Esophagus (tissue), 2 donors: ENCODE data around the gene PABPN1. TPM values are rescaled to one million over a fixed set of nuclear protein-coding genes. Genes with fewer than 3 reads are reported as not detected.

Experiments
- H3K27ac ChIP-seq, 2 donors: one replicate each; pipeline ENCODE4 v1.5.1; 2013; ENCODE audit warnings: low read depth in 2 of 2, mild to moderate bottlenecking in 2 of 2, inconsistent platforms in 1 of 2, low read length in 1 of 2, moderate library complexity in 1 of 2
- H3K27me3 ChIP-seq, 2 donors: one replicate each; pipeline ENCODE4 v1.6.1; 2013; ENCODE audit warnings: low read length in 2 of 2, control low read depth in 1 of 2, mild to moderate bottlenecking in 1 of 2; ENCODE audit not compliant: insufficient read depth in 2 of 2, control insufficient read depth in 1 of 2
- H3K36me3 ChIP-seq, 2 donors: one replicate each; pipeline ENCODE4 v1.6.1; 2013; ENCODE audit warnings: low read length in 1 of 2; ENCODE audit not compliant: control insufficient read depth in 2 of 2, insufficient read depth in 2 of 2
- H3K4me1 ChIP-seq, 2 donors: one replicate each; pipeline ENCODE4 v1.6.1; 2013; ENCODE audit warnings: low read length in 1 of 2; ENCODE audit not compliant: control insufficient read depth in 2 of 2, insufficient read depth in 2 of 2
- H3K4me3 ChIP-seq, 2 donors: one replicate each; pipeline ENCODE4 v1.5.1; 2013; ENCODE audit warnings: low read length in 2 of 2, mild to moderate bottlenecking in 2 of 2, low read depth in 1 of 2, moderate library complexity in 1 of 2
- H3K9me3 ChIP-seq, 2 donors: one replicate each; pipeline ENCODE4 v1.6.1; 2013; ENCODE audit warnings: mild to moderate bottlenecking in 2 of 2, low read depth in 1 of 2, low read length in 1 of 2, moderate library complexity in 1 of 2; ENCODE audit not compliant: control insufficient read depth in 2 of 2, insufficient read depth in 1 of 2
- WGBS, 2 donors: extraction: QIAGEN DNeasy Blood & Tissue Kit; methylation state at CpG; one replicate each; pipeline ENCODE4 v1.1.7; 2013; 5-methylcytosine and 5-hydroxymethylcytosine counted together
- polyA plus RNA-seq, 2 donors: library from polyadenylated mRNA; stranded (reverse); fragments of 200-250 nt; gene quantifications; one replicate each; pipeline ENCODE4 v1.2.3, GENCODE V29; 2013
- donor health status: healthy with polysubstance abuse.
- donor health status: Bipolar disorder and iron deficiency.

Gene PABPN1
- polyA plus RNA-seq, 2 donors: 105 to 154 TPM

DNA sequence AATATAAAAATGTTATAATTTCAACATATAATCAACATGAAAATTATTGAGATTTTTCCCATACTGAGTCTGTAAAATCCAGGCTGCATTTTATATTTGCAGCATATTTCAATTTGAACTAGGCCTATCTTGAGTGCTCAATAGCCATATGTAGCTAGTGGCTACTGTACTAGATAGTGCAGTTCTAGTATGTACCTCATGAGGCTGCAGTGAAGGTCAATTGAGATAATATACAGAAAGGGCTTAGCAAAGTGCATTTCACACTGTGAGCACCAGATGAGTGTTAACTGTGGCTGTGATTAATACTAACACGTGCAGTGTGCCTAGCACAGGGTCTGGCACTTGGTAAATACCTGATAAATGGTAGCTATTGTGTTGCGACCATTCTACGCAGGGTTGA is 36.8 kb downstream of the PABPN1 start:
- Histone ChIP-seq H3K4me3 (no peak overlapping the region), H3K36me3 (peaks cover 0 to 26% of the 10 kb centered on the region in 2 donors), H3K9me3 (no peaks in the 10 kb centered on the region), H3K4me1 (peaks cover 0 to 5% of the 10 kb centered on the region in 2 donors), H3K27me3 (no peaks in the 10 kb centered on the region), H3K27ac (no peak overlapping the region)
- 77 to 81% methylated on average over 3 of the region's 3 CpGs for WGBS, 2 donors

DNA sequence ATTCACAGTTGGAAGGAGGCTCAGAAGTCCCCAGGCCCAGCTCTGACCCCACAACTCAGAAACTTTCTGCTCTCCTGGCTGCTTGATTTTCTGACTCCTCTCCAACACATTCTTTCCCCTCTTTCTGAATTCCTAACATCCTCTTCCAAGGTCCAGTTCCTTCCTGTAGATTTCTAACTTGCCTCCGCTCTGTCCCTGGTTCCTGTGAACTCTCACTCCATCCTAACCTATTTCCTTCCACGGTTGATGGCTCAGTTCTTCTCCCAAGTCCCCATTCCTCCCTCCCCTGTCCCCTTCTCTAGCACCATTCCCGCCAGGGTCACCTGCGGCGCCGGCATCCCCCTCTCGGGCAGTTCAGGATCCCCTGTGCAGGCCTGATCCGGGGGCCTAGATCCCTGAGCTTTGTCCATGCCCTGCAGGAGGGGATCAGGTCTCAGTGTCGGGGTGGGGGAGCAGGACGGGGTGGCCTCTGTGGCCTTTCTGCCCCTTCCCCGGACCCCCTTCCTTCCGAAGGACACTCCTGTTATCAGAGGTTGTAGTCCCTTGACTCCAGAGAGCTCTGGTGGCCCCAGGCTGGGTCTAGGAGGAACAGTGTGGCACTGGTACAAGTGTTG is 37.4 kb downstream of the PABPN1 start:
- H3K4me3 ChIP-seq: no peak overlapping the region
- H3K27me3 ChIP-seq: no peaks in the 10 kb centered on the region
- H3K27ac ChIP-seq: no peak overlapping the region
- WGBS, 2 donors: 87 to 89% methylated on average over 12 of the region's 12 CpGs
- H3K4me1 ChIP-seq: peaks cover 0 to 5% of the 10 kb centered on the region in 2 donors
- no peaks in the 10 kb centered on the region for H3K9me3 ChIP-seq
- peaks cover 0 to 26% of the 10 kb centered on the region in 2 donors for H3K36me3 ChIP-seq

DNA sequence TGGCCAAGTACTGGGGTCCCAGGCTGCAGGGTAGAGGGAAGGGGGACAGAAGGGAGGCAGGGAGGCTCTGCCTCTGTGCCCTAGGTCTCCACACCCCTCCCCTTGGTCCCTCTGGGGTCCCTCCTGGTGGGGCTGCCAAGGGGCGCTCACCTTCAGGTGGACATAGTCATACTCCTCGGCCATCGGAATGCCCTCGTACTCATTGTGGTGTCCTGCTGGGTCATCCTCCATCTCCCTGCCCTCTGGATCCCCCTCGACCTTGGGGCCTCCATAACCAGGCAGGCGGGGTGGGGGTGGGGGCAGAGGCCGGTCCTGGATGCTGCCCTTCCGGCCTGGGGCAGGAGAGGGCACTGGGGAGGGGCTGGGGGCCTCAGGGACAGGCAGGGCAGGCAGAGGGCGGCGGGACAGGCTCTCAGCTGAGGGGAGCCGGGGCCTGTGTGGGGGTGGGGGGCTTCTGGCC is 37.9 kb downstream of the PABPN1 start:
- Histone ChIP-seq H3K27ac (no peak overlapping the region), H3K4me1 (peaks cover 4 to 5% of the 10 kb centered on the region in 2 donors), H3K4me3 (no peak overlapping the region), H3K27me3 (no peaks in the 10 kb centered on the region), H3K36me3 (peaks cover 0 to 26% of the 10 kb centered on the region in 2 donors), H3K9me3 (no peaks in the 10 kb centered on the region)
- 81 to 93% methylated on average over 11 of the region's 11 CpGs for WGBS, 2 donors

DNA sequence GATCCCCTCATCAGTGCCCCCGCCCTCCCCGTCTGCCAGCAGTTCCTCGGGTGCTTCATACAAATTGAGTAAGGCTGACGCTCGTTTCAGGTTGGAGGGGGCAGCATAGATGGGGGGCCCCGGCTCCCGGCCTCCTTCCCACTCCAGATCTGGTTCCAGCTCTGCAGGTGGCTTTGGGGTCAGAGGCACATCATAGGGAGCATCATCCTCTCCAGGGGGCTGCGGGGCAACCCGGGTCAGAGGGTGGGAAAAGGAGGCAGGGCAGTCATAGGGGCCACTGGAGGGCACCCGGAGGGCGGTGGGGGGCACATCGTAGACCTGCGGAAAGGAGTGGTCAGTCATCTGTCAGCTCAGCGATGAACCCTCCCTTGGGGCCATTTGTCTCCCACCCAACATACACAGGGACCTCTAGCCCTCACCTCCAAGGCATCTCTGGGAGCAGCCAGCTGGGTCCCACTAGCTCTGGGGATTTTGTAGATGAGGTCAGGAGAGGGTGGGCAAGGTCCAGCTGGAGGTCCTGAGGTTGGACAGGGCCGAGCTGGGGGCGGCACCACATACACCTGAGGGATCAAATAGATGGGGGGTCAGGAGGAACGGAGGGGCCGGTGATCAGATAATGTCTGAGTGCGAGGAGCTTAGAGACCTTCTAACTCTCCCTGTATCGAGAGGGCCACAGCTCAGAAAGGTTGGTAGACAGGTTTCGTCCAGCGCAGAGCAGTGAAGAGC is 38.6 kb downstream of the PABPN1 start:
- H3K4me3 ChIP-seq: no peak overlapping the region
- 85 to 87% methylated on average over 22 of the region's 22 CpGs for WGBS, 2 donors
- no peaks in the 10 kb centered on the region for H3K27me3 ChIP-seq
- peaks cover 5% of the 10 kb centered on the region in 2 donors for H3K4me1 ChIP-seq
- peaks cover 0 to 26% of the 10 kb centered on the region in 2 donors for H3K36me3 ChIP-seq
- H3K27ac ChIP-seq: no peak overlapping the region
- no peaks in the 10 kb centered on the region for H3K9me3 ChIP-seq

- Histone ChIP-seq H3K36me3 (peaks cover 0 to 26% of the 10 kb centered on the region in 2 donors), H3K9me3 (no peaks in the 10 kb centered on the region), H3K27me3 (no peaks in the 10 kb centered on the region), H3K27ac (no peak overlapping the region), H3K4me3 (no peak overlapping the region), H3K4me1 (peaks cover 5% of the 10 kb centered on the region in 2 donors)
- WGBS, 2 donors: 71 to 76% methylated on average over 11 of the region's 11 CpGs
Observed at GRCh38 chr14:23360496-23360895, 39.2 kb downstream of the PABPN1 start.

GRCh38 chr14:23361320-23361719 is 40.1 kb downstream of the PABPN1 start:
- no peaks in the 10 kb centered on the region for H3K9me3 ChIP-seq
- H3K36me3 ChIP-seq: peaks cover 0 to 26% of the 10 kb centered on the region in 2 donors
- no peaks in the 10 kb centered on the region for H3K27me3 ChIP-seq
- no peak overlapping the region for H3K27ac ChIP-seq
- H3K4me1 ChIP-seq: peaks cover 5% of the 10 kb centered on the region in 2 donors
- H3K4me3 ChIP-seq: no peak overlapping the region

GRCh38 chr14:23361763-23362162 is 40.5 kb downstream of the PABPN1 start:
- Histone ChIP-seq H3K9me3 (no peaks in the 10 kb centered on the region), H3K4me3 (no peak overlapping the region), H3K27me3 (no peaks in the 10 kb centered on the region), H3K36me3 (peaks cover 0 to 26% of the 10 kb centered on the region in 2 donors), H3K4me1 (peaks cover 5 to 8% of the 10 kb centered on the region in 2 donors), H3K27ac (no peak overlapping the region)
- whole genome bisulfite sequencing, 2 donors: 68 to 72% methylated on average over 6 of the region's 6 CpGs

DNA sequence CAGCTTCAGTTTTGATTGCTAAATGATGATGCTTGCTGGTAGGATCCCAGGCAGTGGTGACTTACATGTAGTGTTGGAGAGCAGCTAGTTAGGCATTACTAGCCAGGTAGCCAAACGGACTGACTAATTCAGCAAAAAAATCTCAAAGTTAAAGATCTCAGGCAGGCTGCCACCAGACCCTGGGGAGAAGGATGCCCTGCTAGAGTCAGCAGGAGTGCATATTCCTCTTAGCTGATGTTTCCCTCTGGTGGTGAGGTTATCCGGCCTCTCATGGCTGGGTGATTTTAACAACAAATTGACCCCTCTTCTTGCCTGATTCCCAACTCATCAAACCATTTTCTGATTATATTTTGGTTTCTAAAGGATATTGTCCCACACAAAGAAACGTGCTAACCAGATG is 40.9 kb downstream of the PABPN1 start:
- H3K27ac ChIP-seq: no peak overlapping the region
- no peaks in the 10 kb centered on the region for H3K9me3 ChIP-seq
- H3K27me3 ChIP-seq: no peaks in the 10 kb centered on the region
- 46 to 53% methylated on average over 3 of the region's 3 CpGs for WGBS, 2 donors
- peaks cover 6 to 10% of the 10 kb centered on the region in 2 donors for H3K4me1 ChIP-seq
- peaks cover 0 to 23% of the 10 kb centered on the region in 2 donors for H3K36me3 ChIP-seq
- H3K4me3 ChIP-seq: no peak overlapping the region

DNA sequence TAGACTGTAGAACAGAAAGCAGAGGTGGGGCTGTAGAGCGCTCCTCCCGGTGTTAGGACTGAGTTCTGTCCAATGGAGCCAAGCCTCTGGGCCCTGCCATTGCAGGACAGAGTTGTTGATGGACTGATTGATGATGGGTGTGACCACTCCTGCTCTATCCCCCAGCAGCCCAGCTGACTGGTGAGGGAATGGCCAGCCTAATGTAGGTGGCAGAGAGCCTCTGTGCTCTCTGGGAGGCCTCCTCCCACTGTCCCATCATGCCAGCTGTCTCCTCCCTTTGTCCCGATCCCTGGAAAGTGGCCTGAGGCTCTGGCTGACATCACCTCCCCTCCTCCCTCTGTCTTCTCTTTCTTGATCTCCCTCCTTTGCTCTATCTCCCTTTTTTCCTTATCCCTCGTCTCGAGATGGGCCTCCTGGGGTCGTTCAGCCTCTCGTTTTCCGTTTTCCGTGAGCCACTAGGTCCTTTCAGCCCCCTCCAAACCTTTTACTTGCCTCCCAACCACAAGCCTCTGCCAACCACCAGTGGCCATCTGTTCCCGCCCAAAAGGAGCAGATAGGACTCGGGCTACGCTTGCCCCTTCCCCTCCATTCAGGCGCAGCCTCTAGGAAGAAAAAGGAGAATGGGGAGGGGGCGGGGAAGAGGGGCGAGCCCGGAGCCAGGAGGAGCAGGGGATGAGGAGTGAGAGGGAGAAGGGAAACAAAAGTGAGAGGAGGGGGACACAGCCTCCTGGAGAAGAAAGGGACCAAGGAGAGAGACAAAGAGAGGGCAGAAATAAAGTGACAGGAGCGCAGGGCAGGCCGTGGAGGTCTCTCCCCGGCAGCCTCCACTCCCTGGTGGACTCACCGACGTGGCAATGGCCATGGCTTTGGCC is 43.1 kb downstream of the PABPN1 start:
- Histone ChIP-seq H3K4me3 (peak overlapping the region; percentile 48 to 68), H3K4me1 (peaks cover 7 to 13% of the 10 kb centered on the region in 2 donors), H3K36me3 (peaks cover 0 to 11% of the 10 kb centered on the region in 2 donors), H3K27me3 (no peaks in the 10 kb centered on the region), H3K9me3 (no peaks in the 10 kb centered on the region), H3K27ac (peak overlapping the region; percentile 99 to 100)
- 8 to 25% methylated on average over 21 of the region's 21 CpGs for WGBS, 2 donors
